HEK293 (cell line): ENCODE measurements around the gene USP24.
"Not testable (repeated sequence)": the region's sequence is repeated elsewhere in the genome, so short reads cannot be mapped to it uniquely, and the experiment has no call there.

ENCODE experiments used
- CTCF ChIA-PET: fragments of 350-600 bp; formaldehyde crosslinking; extraction: SDS; loops from one replicate; lab custom pipeline; 2021; ENCODE audit warnings: antibody characterized with exemption; lab: Yijun Ruan, JAX
- POLR2A ChIA-PET: fragments of 300-600 bp; formaldehyde crosslinking; extraction: SDS; loops from one replicate; lab custom pipeline; 2020; ENCODE audit warnings: antibody characterized with exemption, inconsistent platforms; lab: Yijun Ruan, JAX
- H3K27ac ChIP-seq: fragments of 200-500 bp; sonication (Bioruptor generic); 2 replicates; pipeline ENCODE4 v1.5.1; 2014; ENCODE audit warnings: low read depth, low read length, control low read depth, inconsistent platforms; ENCODE audit errors: extremely low read depth
- H3K36me3 ChIP-seq, 2 experiments: fragments of 200-500 bp in 1 of 2; sonication (Bioruptor generic) in 1 of 2; 1 replicate in 1 of 2; 2 replicates in 1 of 2; pipeline ENCODE4 v1.5.1; 2014 to 2017; ENCODE audit warnings: inconsistent platforms in 2 of 2, low read length in 2 of 2; ENCODE audit not compliant: control insufficient read depth in 2 of 2, insufficient read depth in 1 of 2
- H3K4me1 ChIP-seq: fragments of 200-500 bp; sonication (Bioruptor generic); 2 replicates; pipeline ENCODE4 v1.5.1; 2014; ENCODE audit warnings: mild to moderate bottlenecking, low read length, inconsistent platforms; ENCODE audit not compliant: control insufficient read depth, insufficient read depth
- H3K4me3 ChIP-seq: 2 replicates; pipeline ENCODE4 v1.5.1; 2011; ENCODE audit warnings: low read depth, mild to moderate bottlenecking, control low read depth, low read length, moderate library complexity
- H3K9me3 ChIP-seq: fragments of 200-500 bp; sonication (Bioruptor generic); 2 replicates; pipeline ENCODE4 v1.5.1; 2014; ENCODE audit warnings: low read depth, low read length, inconsistent platforms; ENCODE audit not compliant: control insufficient read depth, insufficient read depth
- BCL11B ChIP-seq: fragments of 450-650 bp; formaldehyde crosslinking; IDR thresholded peaks from 2 replicates; pipeline ENCODE4 v1.5.1; 2016; ENCODE audit warnings: low read depth, missing biosample characterization, missing genetic modification characterization
- FEZF1 ChIP-seq: fragments of 450-650 bp; formaldehyde crosslinking; IDR thresholded peaks from 2 replicates; pipeline ENCODE4 v1.5.1; 2016; ENCODE audit warnings: missing biosample characterization, missing genetic modification characterization
- GLI4 ChIP-seq: fragments of 450-650 bp; formaldehyde crosslinking; IDR thresholded peaks from 2 replicates; pipeline ENCODE4 v1.5.1; 2016; ENCODE audit warnings: missing biosample characterization, missing genetic modification characterization
- OSR2 ChIP-seq: fragments of 450-650 bp; formaldehyde crosslinking; IDR thresholded peaks from 2 replicates; pipeline ENCODE4 v1.5.1; 2016; ENCODE audit warnings: missing biosample characterization, missing genetic modification characterization
- PATZ1 ChIP-seq: fragments of 450-650 bp; formaldehyde crosslinking; IDR thresholded peaks from 2 replicates; pipeline ENCODE4 v1.5.1; 2016; ENCODE audit warnings: missing biosample characterization, missing genetic modification characterization
- PRDM6 ChIP-seq: fragments of 450-650 bp; formaldehyde crosslinking; IDR thresholded peaks from 2 replicates; pipeline ENCODE4 v1.5.1; 2017; ENCODE audit warnings: missing biosample characterization, missing genetic modification characterization
- TCF7L2 ChIP-seq: IDR thresholded peaks from 2 replicates; pipeline ENCODE4 v1.6.1; 2011; ENCODE audit warnings: low read depth, mild to moderate bottlenecking, inconsistent platforms, low read length, moderate library complexity, borderline replicate concordance
- WT1 ChIP-seq: fragments of 450-650 bp; formaldehyde crosslinking; IDR thresholded peaks from 2 replicates; pipeline ENCODE4 v1.5.1; 2016; ENCODE audit warnings: missing biosample characterization, missing genetic modification characterization
- YY1 ChIP-seq: fragments of 450-650 bp; formaldehyde crosslinking; IDR thresholded peaks from 2 replicates; pipeline ENCODE4 v1.5.1; 2018; ENCODE audit warnings: missing biosample characterization, missing genetic modification characterization
- ZBTB44 ChIP-seq: fragments of 450-650 bp; IDR thresholded peaks from 2 replicates; pipeline ENCODE4 v1.5.1; 2018; ENCODE audit warnings: missing biosample characterization, mild to moderate bottlenecking, missing genetic modification characterization
- ZIC2 ChIP-seq: fragments of 450-650 bp; formaldehyde crosslinking; IDR thresholded peaks from 2 replicates; pipeline ENCODE4 v1.5.1; 2016; ENCODE audit warnings: missing biosample characterization, missing genetic modification characterization
- ZNF157 ChIP-seq: fragments of 450-650 bp; formaldehyde crosslinking; IDR thresholded peaks from 2 replicates; pipeline ENCODE4 v1.5.1; 2016; ENCODE audit warnings: missing biosample characterization, missing genetic modification characterization
- ZNF24 ChIP-seq: fragments of 450-650 bp; formaldehyde crosslinking; IDR thresholded peaks from 2 replicates; pipeline ENCODE4 v1.5.1; 2016; ENCODE audit warnings: missing biosample characterization, missing genetic modification characterization
- ZNF26 ChIP-seq: fragments of 450-650 bp; formaldehyde crosslinking; IDR thresholded peaks from 2 replicates; pipeline ENCODE4 v1.5.1; 2016; ENCODE audit warnings: missing biosample characterization, missing genetic modification characterization
- ZNF280D ChIP-seq: fragments of 450-650 bp; formaldehyde crosslinking; IDR thresholded peaks from 2 replicates; pipeline ENCODE4 v1.5.1; 2016; ENCODE audit warnings: missing biosample characterization, missing genetic modification characterization
- ZNF335 ChIP-seq: fragments of 450-650 bp; formaldehyde crosslinking; conservative IDR thresholded peaks from 2 replicates; pipeline ENCODE4 v1.5.1; 2016; ENCODE audit warnings: missing biosample characterization, missing genetic modification characterization
- ZNF362 ChIP-seq: fragments of 450-650 bp; formaldehyde crosslinking; IDR thresholded peaks from 2 replicates; pipeline ENCODE4 v1.5.1; 2016; ENCODE audit warnings: missing biosample characterization, missing genetic modification characterization
- ZNF610 ChIP-seq: fragments of 450-650 bp; formaldehyde crosslinking; IDR thresholded peaks from 2 replicates; pipeline ENCODE4 v1.5.1; 2016; ENCODE audit warnings: missing biosample characterization, missing genetic modification characterization, borderline replicate concordance
- ZNF701 ChIP-seq: fragments of 450-650 bp; formaldehyde crosslinking; IDR thresholded peaks from 2 replicates; pipeline ENCODE4 v1.5.1; 2016; ENCODE audit warnings: missing biosample characterization, missing genetic modification characterization
- ZNF747 ChIP-seq: fragments of 450-650 bp; formaldehyde crosslinking; IDR thresholded peaks from 2 replicates; pipeline ENCODE4 v1.5.1; 2016; ENCODE audit warnings: missing biosample characterization, missing genetic modification characterization
- ZNF777 ChIP-seq: fragments of 450-650 bp; formaldehyde crosslinking; IDR thresholded peaks from 2 replicates; pipeline ENCODE4 v1.5.1; 2017; ENCODE audit warnings: missing biosample characterization, missing genetic modification characterization, borderline replicate concordance
- ZNF843 ChIP-seq: fragments of 450-650 bp; formaldehyde crosslinking; IDR thresholded peaks from 2 replicates; pipeline ENCODE4 v1.5.1; 2016; ENCODE audit warnings: missing biosample characterization, missing genetic modification characterization
- ZXDB ChIP-seq: fragments of 450-650 bp; formaldehyde crosslinking; IDR thresholded peaks from 2 replicates; pipeline ENCODE4 v1.5.1; 2016; ENCODE audit warnings: missing biosample characterization, missing genetic modification characterization

Gene USP24

GRCh38 chr1:55192093-55192492 is 23.1 kb downstream of the USP24 start:
- TF ChIP-seq ZNF26, result no peak
- TF ChIP-seq ZNF610 (tag by site-specific recombination), result no peak
- TF ChIP-seq ZNF701 (tag by site-specific recombination), result no peak
- TF ChIP-seq TCF7L2, result peak; percentile 73; the same call in 1 of the 2 replicates
- TF ChIP-seq ZNF362 (tag by site-specific recombination), result no peak
- peak; percentile 43 for TF ChIP-seq ZIC2 (tag by site-specific recombination)
- no peak for TF ChIP-seq ZBTB44 (tag by site-specific recombination)
- 0 out of 2 replicates have a peak, but pooled peaks have one; percentile 25 for TF ChIP-seq ZNF843 (tag by site-specific recombination)
- peak; percentile 81 for TF ChIP-seq PRDM6 (tag by site-specific recombination)
- no peak for TF ChIP-seq ZNF777
- TF ChIP-seq PATZ1 (tag by site-specific recombination), result no peak
- no peak for TF ChIP-seq ZNF157 (tag by site-specific recombination)
- TF ChIP-seq YY1 (tag by site-specific recombination), result no peak
- 0 out of 2 replicates have a peak, but pooled peaks have one; percentile 30 for TF ChIP-seq ZXDB (tag by site-specific recombination)
- peak; percentile 53; the same call in 1 of the 2 replicates for TF ChIP-seq OSR2
- TF ChIP-seq GLI4 (tag by site-specific recombination), result no peak
- peak; percentile 92 for TF ChIP-seq WT1 (tag by site-specific recombination)
- no peak for TF ChIP-seq ZNF24 (tag by site-specific recombination)
- TF ChIP-seq ZNF280D, result no peak
- no peak for TF ChIP-seq ZNF747
- no peak for TF ChIP-seq ZNF335
- TF ChIP-seq FEZF1, result 0 out of 2 replicates have a peak, but pooled peaks have one; percentile 25
- no peak for TF ChIP-seq BCL11B (tag by site-specific recombination)
- Histone ChIP-seq H3K9me3 (no peaks in the 10 kb centered on the region), H3K4me1 (peaks cover 8% of the 10 kb centered on the region; the same call in 1 of the 2 replicates), H3K4me3 (no peak overlapping the region), H3K27ac (no peak overlapping the region), H3K36me3 (no peaks in the 10 kb centered on the region)
- ChIA-PET POLR2A (interaction anchor here (1.0 kb wide), 1 partner anchor 23 kb away, joined by 4 read pairs; the partner anchor contains the start of gene USP24), CTCF (interaction anchor here (0.6 kb wide), 1 partner anchor 414 kb away, joined by 3 read pairs; no protein-coding TSS in a partner anchor)

- H3K9me3 ChIP-seq, POLR2A ChIA-PET, H3K36me3 ChIP-seq, H3K4me3 ChIP-seq, H3K27ac ChIP-seq, H3K4me1 ChIP-seq: not testable (repeated sequence)
- CTCF ChIA-PET, result interaction anchor here (0.6 kb wide), 1 partner anchor 413 kb away, joined by 3 read pairs; no protein-coding TSS in a partner anchor
Observed at GRCh38 chr1:55191219-55191952, 23.8 kb downstream of the USP24 start.
